ENCODE data around the gene OSBPL8. TPM values are rescaled to one million over a fixed set of nuclear protein-coding genes. Genes with fewer than 3 reads are reported as not detected.

Gene OSBPL8
- total and polyA plus RNA-seq, 2 of the 8 experiments (the other 6 are each of a cell fraction or from before 2014, with no cell fraction given): 10.9 to 81.1 TPM

DNA sequence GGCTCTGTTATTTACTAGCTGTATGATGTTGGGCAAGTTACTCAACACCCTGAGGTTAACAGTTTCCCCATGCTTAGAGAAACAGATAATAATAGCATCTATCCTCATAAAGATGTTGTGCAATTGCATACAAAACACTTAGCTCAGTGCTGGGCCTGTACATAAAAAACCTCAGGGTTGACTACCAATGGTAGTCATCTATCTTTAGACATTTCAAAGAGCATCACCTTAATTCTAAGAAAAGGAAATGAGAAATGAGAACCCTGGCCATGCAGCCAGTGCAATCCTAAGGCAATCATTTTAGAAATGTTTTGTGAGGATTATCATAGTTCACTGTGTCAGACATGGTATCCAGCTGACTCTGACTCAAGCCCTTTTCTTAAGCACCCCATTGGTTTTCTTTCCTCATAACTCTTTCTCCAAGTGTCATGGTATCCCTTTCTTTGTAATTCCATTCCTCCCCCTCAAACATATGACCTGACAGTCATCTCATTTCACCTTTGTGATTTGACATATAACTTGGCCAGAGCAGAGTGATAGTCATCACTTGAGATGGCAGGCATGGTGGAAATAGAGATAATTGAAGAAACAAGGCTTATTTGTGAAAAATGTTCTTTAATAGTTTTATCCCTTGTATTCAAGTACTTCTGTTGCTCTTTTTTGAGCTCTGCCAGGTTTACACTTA lies 29.5 kb upstream of the OSBPL8 start (continued):
- TF ChIP-seq, protein P1, sequence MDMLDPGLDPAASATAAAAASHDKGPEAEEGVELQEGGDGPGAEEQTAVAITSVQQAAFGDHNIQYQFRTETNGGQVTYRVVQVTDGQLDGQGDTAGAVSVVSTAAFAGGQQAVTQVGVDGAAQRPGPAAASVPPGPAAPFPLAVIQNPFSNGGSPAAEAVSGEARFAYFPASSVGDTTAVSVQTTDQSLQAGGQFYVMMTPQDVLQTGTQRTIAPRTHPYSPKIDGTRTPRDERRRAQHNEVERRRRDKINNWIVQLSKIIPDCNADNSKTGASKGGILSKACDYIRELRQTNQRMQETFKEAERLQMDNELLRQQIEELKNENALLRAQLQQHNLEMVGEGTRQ (IDR thresholded peaks at IDR 0.05; ENCODE audit: low read length): no peak
- no peak for TF ChIP-seq RFX5 (IDR thresholded peaks at IDR 0.05; ENCODE audit: borderline replicate concordance, low read depth, low read length)
- TF ChIP-seq RXRA (IDR thresholded peaks at IDR 0.05; ENCODE audit: insufficient read depth, low read depth, low read length): no peak
- TF ChIP-seq SIX5 (IDR thresholded peaks at IDR 0.05; ENCODE audit: low read depth, low read length): no peak
- no peak for TF ChIP-seq SP4 (IDR thresholded peaks at IDR 0.05; ENCODE audit: low read length)

Measured in H1 (cell line).